ENCODE results near the gene DCAKD. TPM values are rescaled to one million over a fixed set of nuclear protein-coding genes. Genes with fewer than 3 reads are reported as not detected.

The DCAKD gene
- total and polyA plus RNA-seq, 12 donors = 34.9 to 115 (median 62.9) TPM

DNA sequence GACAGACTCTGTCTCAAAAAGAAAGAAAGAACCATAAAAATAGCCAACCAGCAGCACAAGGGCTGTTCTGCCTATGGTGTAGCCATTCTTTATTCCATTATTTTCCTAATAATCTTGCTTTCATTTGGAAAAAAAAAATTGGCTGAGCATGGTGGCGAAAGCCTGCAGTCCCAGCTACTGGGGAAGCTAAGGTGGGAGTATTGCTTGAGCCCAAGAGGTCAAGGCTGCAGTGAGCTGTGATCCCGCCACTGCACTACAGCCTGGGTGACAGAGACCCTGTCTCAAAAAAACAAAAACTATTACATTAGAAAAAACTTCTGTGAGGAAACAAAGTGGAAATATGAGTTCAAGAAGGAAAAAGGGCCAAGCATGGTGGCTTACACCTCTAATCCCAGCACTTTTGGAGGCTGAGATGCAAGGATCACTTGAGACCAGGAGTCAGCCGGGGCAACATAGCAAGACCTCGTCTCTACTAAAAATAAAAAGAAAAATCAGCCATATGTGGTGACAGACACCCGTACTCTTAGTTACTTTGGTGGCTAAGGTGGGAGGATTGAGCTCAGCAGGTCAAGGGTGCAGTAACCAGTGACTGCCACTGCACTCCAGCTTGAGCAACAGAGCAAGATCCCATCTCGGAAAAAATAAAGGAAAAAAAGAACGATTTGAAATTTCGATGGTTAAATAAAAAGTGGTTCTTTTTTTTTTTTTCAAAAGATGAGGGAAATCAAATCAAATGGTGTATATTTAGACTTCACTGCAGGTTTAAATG lies 2.5 kb downstream of the DCAKD start:
- no peaks in the 10 kb centered on the region for H3K36me3 ChIP-seq (replicated peaks in 1 of 2)
- H3K4me3 ChIP-seq = no peak overlapping the region
- WGBS, 4 donors = 82 to 89% (median 86%) methylated on average over 8 of the region's 8 CpGs
- no peak for TF ChIP-seq POLR2A (IDR thresholded peaks at IDR 0.05)
- TF ChIP-seq, protein P1, sequence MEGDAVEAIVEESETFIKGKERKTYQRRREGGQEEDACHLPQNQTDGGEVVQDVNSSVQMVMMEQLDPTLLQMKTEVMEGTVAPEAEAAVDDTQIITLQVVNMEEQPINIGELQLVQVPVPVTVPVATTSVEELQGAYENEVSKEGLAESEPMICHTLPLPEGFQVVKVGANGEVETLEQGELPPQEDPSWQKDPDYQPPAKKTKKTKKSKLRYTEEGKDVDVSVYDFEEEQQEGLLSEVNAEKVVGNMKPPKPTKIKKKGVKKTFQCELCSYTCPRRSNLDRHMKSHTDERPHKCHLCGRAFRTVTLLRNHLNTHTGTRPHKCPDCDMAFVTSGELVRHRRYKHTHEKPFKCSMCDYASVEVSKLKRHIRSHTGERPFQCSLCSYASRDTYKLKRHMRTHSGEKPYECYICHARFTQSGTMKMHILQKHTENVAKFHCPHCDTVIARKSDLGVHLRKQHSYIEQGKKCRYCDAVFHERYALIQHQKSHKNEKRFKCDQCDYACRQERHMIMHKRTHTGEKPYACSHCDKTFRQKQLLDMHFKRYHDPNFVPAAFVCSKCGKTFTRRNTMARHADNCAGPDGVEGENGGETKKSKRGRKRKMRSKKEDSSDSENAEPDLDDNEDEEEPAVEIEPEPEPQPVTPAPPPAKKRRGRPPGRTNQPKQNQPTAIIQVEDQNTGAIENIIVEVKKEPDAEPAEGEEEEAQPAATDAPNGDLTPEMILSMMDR (IDR thresholded peaks at IDR 0.05) = peak in 5 of 6 experiments; percentile 9 to 32 (median 24)
- no peaks in the 10 kb centered on the region for H3K9me3 ChIP-seq (replicated peaks in 1 of 3)
- no peaks in the 10 kb centered on the region for H3K27me3 ChIP-seq
- no peak for DNase-seq
- peaks cover 13 to 33% of the 10 kb centered on the region in 2 donors for H3K4me1 ChIP-seq (replicated peaks in 1 of 2)
- intact Hi-C loops (cut with DNase I) = no loop called here
- H3K27ac ChIP-seq = no peak overlapping the region

DNA sequence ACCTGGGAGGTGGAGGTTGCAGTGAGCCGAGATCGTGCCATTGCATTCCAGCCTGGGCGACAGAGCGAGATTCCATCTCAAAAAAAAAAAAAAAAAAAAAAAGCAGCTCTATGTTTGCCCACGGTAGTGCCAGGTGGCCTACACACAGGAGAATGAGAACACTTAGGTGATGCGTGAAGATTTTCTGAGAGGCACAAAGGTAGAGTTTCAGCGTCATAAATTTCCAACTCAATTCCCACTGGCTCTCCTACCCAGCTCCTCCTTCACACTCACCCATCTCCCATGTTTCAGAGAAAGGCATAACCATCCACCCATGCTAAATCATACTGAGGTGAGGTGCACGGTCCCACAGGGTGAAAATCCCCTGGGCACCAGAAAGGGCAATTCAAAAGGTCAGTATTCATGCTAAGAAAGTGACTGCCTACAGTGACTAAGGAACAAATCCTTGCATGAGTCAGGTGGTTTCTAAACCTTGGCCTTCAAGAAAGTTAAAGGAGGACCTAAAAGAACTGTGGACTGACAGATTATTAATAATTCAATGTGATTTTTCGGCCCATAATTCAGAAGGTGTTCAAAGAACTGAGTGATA lies 4.8 kb downstream of the DCAKD start:
- intact Hi-C loops (cut with DNase I) = no loop called here
- no peaks in the 10 kb centered on the region for H3K9me3 ChIP-seq (replicated peaks in 1 of 3)
- H3K4me3 ChIP-seq = no peak overlapping the region
- WGBS, 4 donors = 78 to 89% (median 83%) methylated on average over 7 to 9 of the region's 9 CpGs
- H3K27me3 ChIP-seq = no peaks in the 10 kb centered on the region
- no peaks in the 10 kb centered on the region for H3K36me3 ChIP-seq (replicated peaks in 1 of 2)
- TF ChIP-seq POLR2A (IDR thresholded peaks at IDR 0.05) = no peak
- no peak for DNase-seq
- no peak overlapping the region for H3K27ac ChIP-seq
- H3K4me1 ChIP-seq (replicated peaks in 1 of 2) = peaks cover 25 to 44% of the 10 kb centered on the region in 2 donors

DNA sequence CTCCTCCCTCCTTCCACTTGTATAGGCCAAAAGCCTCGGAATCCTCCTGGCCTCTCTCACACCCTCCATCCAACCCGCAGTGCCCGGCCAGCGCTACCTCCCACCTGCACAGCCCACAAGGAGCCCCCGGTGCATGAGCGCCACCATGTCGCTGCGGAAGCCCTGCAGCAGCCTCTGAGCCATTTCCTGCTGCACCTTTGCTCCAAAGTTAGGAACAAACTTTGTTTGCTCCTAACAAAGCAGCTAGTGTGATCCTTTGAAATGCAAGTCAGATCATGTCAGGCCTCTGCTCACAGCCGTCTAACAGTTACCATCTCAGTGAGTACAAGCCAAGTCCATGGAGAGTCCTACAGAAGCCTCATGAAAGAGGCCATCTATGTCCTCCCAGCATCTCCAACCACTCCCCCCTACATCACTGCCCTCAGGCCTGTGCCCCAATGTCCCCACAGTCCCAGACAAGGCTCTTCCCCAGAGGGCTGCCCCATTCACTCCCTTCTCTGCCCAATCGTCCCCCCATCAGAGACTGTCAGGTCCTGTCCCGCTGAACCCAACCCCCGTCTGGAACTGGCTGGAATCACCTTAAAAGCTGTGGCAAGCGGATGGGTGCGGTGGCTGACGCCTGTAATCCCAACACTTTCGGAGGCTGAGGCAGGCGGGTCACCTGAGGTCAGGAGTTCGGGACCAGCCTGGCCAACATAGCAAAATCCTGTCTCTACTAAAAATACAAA lies 7.5 kb downstream of the DCAKD start:
- H3K27ac ChIP-seq = peak overlapping the region in 3 of 5 donors; percentile 22 to 54 (median 41)
- WGBS, 4 donors = 69 to 82% (median 79%) methylated on average over 12 to 18 of the region's 18 CpGs
- H3K27me3 ChIP-seq = no peaks in the 10 kb centered on the region
- DNase-seq = no peak
- no peaks in the 10 kb centered on the region for H3K9me3 ChIP-seq (replicated peaks in 1 of 3)
- no peak overlapping the region for H3K4me3 ChIP-seq
- TF ChIP-seq POLR2A (IDR thresholded peaks at IDR 0.05) = no peak
- TF ChIP-seq, protein P1 (IDR thresholded peaks at IDR 0.05) = no peak
- intact Hi-C loops (cut with DNase I) = no loop called here
- no peaks in the 10 kb centered on the region for H3K36me3 ChIP-seq (replicated peaks in 1 of 2)
- peaks cover 23 to 36% of the 10 kb centered on the region in 2 donors for H3K4me1 ChIP-seq (replicated peaks in 1 of 2)

DNA sequence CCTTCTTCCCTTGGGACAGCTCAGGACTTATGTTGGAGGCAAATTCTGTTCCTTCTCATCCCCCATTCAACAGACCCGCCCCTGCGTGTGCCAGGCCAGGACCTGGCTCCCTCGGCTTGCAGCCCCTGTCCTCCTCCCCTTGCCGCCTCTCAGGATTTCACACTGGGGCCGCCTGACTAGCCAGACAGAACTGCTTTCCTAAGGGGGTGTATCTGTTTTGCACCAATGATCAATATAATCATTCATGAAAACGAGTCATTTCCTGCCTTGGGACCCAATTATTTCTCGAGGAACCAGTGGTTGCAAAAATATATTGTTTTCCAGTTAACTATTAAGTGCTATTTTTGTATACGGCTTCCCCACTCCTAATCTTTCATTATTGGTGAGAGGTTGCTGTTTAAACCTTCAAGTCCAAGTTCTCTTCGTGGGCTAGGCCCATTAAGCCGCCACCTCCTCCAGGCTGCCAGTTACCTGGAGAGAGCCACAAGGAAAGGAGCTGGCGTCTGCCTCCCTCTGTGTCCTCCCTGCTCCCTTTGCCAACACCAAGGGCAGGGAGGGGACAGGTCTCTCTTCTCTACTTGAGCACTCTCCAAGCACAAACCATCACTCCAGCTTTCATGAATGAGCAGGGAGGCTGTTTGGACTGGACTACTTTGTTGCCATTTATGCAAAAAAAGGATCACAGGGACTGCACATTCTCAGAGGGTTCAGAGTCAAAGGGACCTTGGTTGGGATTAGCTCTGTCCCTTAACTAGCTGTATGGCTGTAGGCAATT lies 8.9 kb downstream of the DCAKD start:
- H3K36me3 ChIP-seq (replicated peaks in 1 of 2) = no peaks in the 10 kb centered on the region
- DNase-seq = no peak
- intact Hi-C loops (cut with DNase I) = no loop called here
- TF ChIP-seq POLR2A (IDR thresholded peaks at IDR 0.05) = no peak
- TF ChIP-seq, protein P1 (IDR thresholded peaks at IDR 0.05) = no peak
- no peaks in the 10 kb centered on the region for H3K9me3 ChIP-seq (replicated peaks in 1 of 3)
- H3K4me1 ChIP-seq (replicated peaks in 1 of 2) = peaks cover 23 to 36% of the 10 kb centered on the region in 2 donors
- no peaks in the 10 kb centered on the region for H3K27me3 ChIP-seq
- H3K4me3 ChIP-seq = no peak overlapping the region
- WGBS, 4 donors = 74 to 81% (median 76%) methylated on average over 11 of the region's 11 CpGs
- peak overlapping the region in 4 of 5 donors; percentile 22 to 60 (median 46) for H3K27ac ChIP-seq

Measured in adrenal gland (tissue), 12 donors.